ENCODE measurements around the gene GK2. TPM values are rescaled to one million over a fixed set of nuclear protein-coding genes. Genes with fewer than 3 reads are reported as not detected.

Gene GK2
- total and polyA plus RNA-seq, 2 of the 13 experiments (the other 11 are each of a cell fraction or from before 2014, with no cell fraction given): not detected

GRCh38 chr4:79455216-79455615 is 47.2 kb upstream of the GK2 start (continued):
- TF ChIP-seq MEF2D (CRISPR knock-in tag; IDR thresholded peaks at IDR 0.05) (no peak), AKNA (CRISPR knock-in tag; IDR thresholded peaks at IDR 0.05; ENCODE audit: borderline replicate concordance) (no peak), ZNF841 (CRISPR knock-in tag; IDR thresholded peaks at IDR 0.05; ENCODE audit: borderline replicate concordance) (no peak), HHEX (CRISPR knock-in tag; IDR thresholded peaks at IDR 0.05) (no peak), ZNF326 (CRISPR knock-in tag; IDR thresholded peaks at IDR 0.05; ENCODE audit: borderline replicate concordance) (no peak)

GRCh38 chr4:79454656-79455055 is 46.6 kb upstream of the GK2 start:
- H3K4me1 ChIP-seq (ENCODE audit: insufficient read depth, low read length): no peaks in the 10 kb centered on the region
- no peaks in the 10 kb centered on the region for H3K27me3 ChIP-seq (ENCODE audit: control insufficient read depth in 1 of 2, insufficient read depth in 2 of 2, low read length in 2 of 2)
- no peak overlapping the region for H3K4me2 ChIP-seq (ENCODE audit: low read depth, low read length)
- FAIRE-seq: no peak
- no peak overlapping the region for H2AFZ ChIP-seq (ENCODE audit: low read length)
- no peak for ATAC-seq
- no peak overlapping the region for H3K27ac ChIP-seq (ENCODE audit: extremely low read length, insufficient read depth, low read length)
- in situ Hi-C loops (cut with HindIII; ENCODE audit: extremely low pct_ligation_motif_present, low pct_unique_long_range_greater_than_20kb) (no loop called here), intact Hi-C loops (cut with micrococcal nuclease; ENCODE audit: unreplicated experiment) (no loop called here)
- no peak for DNase-seq (ENCODE audit: low spot score)
- no peak overlapping the region for H3K9ac ChIP-seq (ENCODE audit: insufficient read depth, low read depth, low read length)
- BruUV-seq (replicated peaks): no TSS peak
- no peaks in the 10 kb centered on the region for H3K36me3 ChIP-seq (replicated peaks in 1 of 2; ENCODE audit: control insufficient read depth in 1 of 2, insufficient read depth in 2 of 2, low read length in 2 of 2)
- no peaks in the 10 kb centered on the region for H4K20me1 ChIP-seq (ENCODE audit: insufficient read depth, low read length)
- TF ChIP-seq THAP11 (CRISPR knock-in tag; IDR thresholded peaks at IDR 0.05) (no peak), ATRX (CRISPR knock-in tag; IDR thresholded peaks at IDR 0.05; ENCODE audit: borderline replicate concordance) (no peak), KDM5B (CRISPR knock-in tag; IDR thresholded peaks at IDR 0.05; ENCODE audit: borderline replicate concordance) (no peak), SAP130 (CRISPR knock-in tag; IDR thresholded peaks at IDR 0.05; ENCODE audit: low read depth) (no peak), NFATC3 (CRISPR knock-in tag; IDR thresholded peaks at IDR 0.05) (no peak), GATA4 (IDR thresholded peaks at IDR 0.05; ENCODE audit: borderline replicate concordance, low read depth) (no peak), PLRG1 (conservative IDR thresholded peaks at IDR 0.05) (no peak), ZBTB7B (CRISPR knock-in tag; IDR thresholded peaks at IDR 0.05) (no peak), ZC3H4 (CRISPR knock-in tag; IDR thresholded peaks at IDR 0.05; ENCODE audit: borderline replicate concordance) (no peak), ELK4 (CRISPR knock-in tag; IDR thresholded peaks at IDR 0.05; ENCODE audit: borderline replicate concordance) (no peak), ZSCAN29 (CRISPR knock-in tag; conservative IDR thresholded peaks at IDR 0.05) (no peak), ZSCAN12 (CRISPR knock-in tag; IDR thresholded peaks at IDR 0.05) (no peak)
- ChIA-PET POLR2A (no interaction called here), CTCF (ENCODE audit: low intra/inter-chr PET ratio, low total read pairs) (no interaction called here)
- WGBS (ENCODE audit: low lambda C conversion rate): 4% methylated on average over 2 of the region's 2 CpGs
- H3K4me3 ChIP-seq (replicated peaks in 1 of 3; ENCODE audit: insufficient read depth in 1 of 3, low read depth in 2 of 3, low read length in 3 of 3): no peak overlapping the region
- H3K9me3 ChIP-seq (ENCODE audit: low read length): no peaks in the 10 kb centered on the region
- no peaks in the 10 kb centered on the region for H3K79me2 ChIP-seq (ENCODE audit: insufficient read depth, low read length)
